SK-N-MC (cell line): ENCODE measurements around the gene NLRC4.
"Not testable (repeated sequence)": the region's sequence is repeated elsewhere in the genome, so short reads cannot be mapped to it uniquely, and the experiment has no call there.

ENCODE experiments used
- DNase-seq: peaks from one replicate; pipeline ENCODE4 v3.0.0-alpha.2; 2011; ENCODE audit warnings: low read depth, low spot score
- H3K27ac ChIP-seq: fragments of 200-600 bp; sonication (generic); 2 replicates; pipeline ENCODE4 v1.5.1; 2016; ENCODE audit warnings: mixed run types
- H3K36me3 ChIP-seq: fragments of 200-600 bp; sonication (generic); 2 replicates; pipeline ENCODE4 v1.6.1; 2017; ENCODE audit warnings: antibody characterized with exemption, low read length, mixed read lengths; ENCODE audit not compliant: insufficient read depth
- H3K4me3 ChIP-seq: fragments of 200-600 bp; sonication (generic); 2 replicates; pipeline ENCODE4 v1.5.1; 2016
- H3K9ac ChIP-seq: fragments of 200-600 bp; sonication (generic); 2 replicates; pipeline ENCODE4 v1.8.0; 2017; ENCODE audit warnings: mixed run types, mixed read lengths; ENCODE audit not compliant: insufficient read length
- H3K9me3 ChIP-seq: fragments of 200-600 bp; sonication (generic); 2 replicates; pipeline ENCODE4 v1.6.1; 2017; ENCODE audit warnings: low read depth, mild to moderate bottlenecking, antibody characterized with exemption, low read length, moderate library complexity, mixed read lengths
- EZH2 ChIP-seq: fragments of 200-600 bp; sonication (generic); IDR thresholded peaks from one replicate; pipeline ENCODE4 v1.6.1; 2017; ENCODE audit warnings: antibody characterized with exemption
- FOXP2 ChIP-seq: optimal IDR thresholded peaks from 2 replicates; pipeline ENCODE3; 2011; ENCODE audit warnings: mild to moderate bottlenecking, moderate library complexity; ENCODE audit not compliant: insufficient read depth; ENCODE audit errors: extremely low read length, control extremely low read depth
- POLR2AphosphoS5 ChIP-seq: IDR thresholded peaks from 2 replicates; pipeline ENCODE4 v1.6.1; 2012; ENCODE audit warnings: mild to moderate bottlenecking, low read depth, low read length, borderline replicate concordance

NLRC4 gene

GRCh38 chr2:32229635-32230034, 35.1 kb downstream of the NLRC4 start:
- Histone ChIP-seq H3K9me3 (no peaks in the 10 kb centered on the region), H3K36me3 (0 out of 2 replicates have a peak, but pooled peaks cover 4% of the 10 kb centered on the region), H3K4me3 (no peak overlapping the region), H3K27ac (peak overlapping the region; percentile 88), H3K9ac (no peak overlapping the region)
- no peak for TF ChIP-seq FOXP2
- TF ChIP-seq EZH2: no peak
- no peak for TF ChIP-seq POLR2AphosphoS5
- no peak for DNase-seq

DNA sequence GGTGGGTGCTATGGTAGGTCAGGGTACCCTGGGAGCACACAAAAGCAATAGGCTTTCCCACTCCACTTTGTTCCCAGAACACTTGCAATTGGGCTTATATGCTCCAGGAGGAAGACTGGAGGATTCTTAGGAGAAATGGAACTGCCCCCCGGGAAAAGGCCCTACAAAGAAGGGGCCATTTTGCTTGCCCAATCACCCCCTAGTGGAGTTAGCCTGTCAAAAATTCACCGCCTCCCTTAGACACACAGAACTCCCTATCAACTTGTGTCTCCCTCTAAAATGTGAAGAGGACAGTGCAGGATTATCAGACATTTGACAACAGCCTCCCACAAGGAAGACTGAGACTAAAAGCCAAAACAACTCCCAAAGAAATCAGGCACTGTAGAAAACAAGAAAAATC, 36.5 kb downstream of the NLRC4 start:
- H3K9ac ChIP-seq: no peak overlapping the region
- H3K36me3 ChIP-seq: 0 out of 2 replicates have a peak, but pooled peaks cover 4% of the 10 kb centered on the region
- TF ChIP-seq POLR2AphosphoS5 (no peak), FOXP2 (no peak), EZH2 (no peak)
- no peak for DNase-seq
- no peak overlapping the region for H3K27ac ChIP-seq
- no peak overlapping the region for H3K4me3 ChIP-seq
- no peaks in the 10 kb centered on the region for H3K9me3 ChIP-seq

GRCh38 chr2:32227492-32227891, 37.2 kb downstream of the NLRC4 start:
- DNase-seq: no peak
- Histone ChIP-seq H3K4me3 (no peak overlapping the region), H3K36me3 (peaks cover 10% of the 10 kb centered on the region), H3K9me3 (no peaks in the 10 kb centered on the region), H3K27ac (no peak overlapping the region), H3K9ac (no peak overlapping the region)
- no peak for TF ChIP-seq EZH2
- no peak for TF ChIP-seq FOXP2
- no peak for TF ChIP-seq POLR2AphosphoS5

DNA sequence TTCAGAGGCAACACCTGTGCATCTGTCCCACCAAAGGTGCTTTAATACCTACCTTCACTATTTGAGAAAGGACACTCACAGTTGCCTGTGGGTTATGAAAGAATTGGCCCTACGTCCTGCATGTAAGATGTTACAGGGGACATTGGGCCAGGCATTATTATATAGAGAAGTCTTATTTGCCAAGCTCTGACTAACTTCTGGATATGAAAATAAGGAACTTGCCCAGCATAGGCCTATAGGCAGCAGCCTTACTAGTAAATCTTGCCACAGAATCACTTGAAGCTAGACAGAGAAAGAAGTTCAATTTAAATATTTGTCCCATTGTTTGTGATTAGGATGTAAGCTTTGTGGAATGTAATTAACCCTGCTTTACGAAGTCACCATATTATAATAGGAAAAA, 41.7 kb downstream of the NLRC4 start:
- Histone ChIP-seq H3K9ac (no peak overlapping the region), H3K27ac (no peak overlapping the region), H3K36me3 (peaks cover 26% of the 10 kb centered on the region), H3K4me3 (no peak overlapping the region), H3K9me3 (no peaks in the 10 kb centered on the region)
- no peak for TF ChIP-seq EZH2
- TF ChIP-seq POLR2AphosphoS5: no peak
- no peak for TF ChIP-seq FOXP2
- DNase-seq: no peak

- Histone ChIP-seq H3K27ac (no peak overlapping the region), H3K4me3 (no peak overlapping the region), H3K9ac (no peak overlapping the region), H3K9me3 (no peaks in the 10 kb centered on the region), H3K36me3 (peaks cover 22% of the 10 kb centered on the region)
- no peak for DNase-seq
- TF ChIP-seq POLR2AphosphoS5 (no peak), EZH2 (no peak), FOXP2 (no peak)
These were observed 44.2 kb downstream of the NLRC4 start for GRCh38 chr2:32220445-32220844.

GRCh38 chr2:32212295-32212694, 52.4 kb downstream of the NLRC4 start:
- peaks cover 11% of the 10 kb centered on the region for H3K36me3 ChIP-seq
- no peaks in the 10 kb centered on the region for H3K9me3 ChIP-seq
- H3K4me3 ChIP-seq: no peak overlapping the region
- no peak for TF ChIP-seq FOXP2
- no peak for TF ChIP-seq EZH2
- TF ChIP-seq POLR2AphosphoS5: no peak
- H3K27ac ChIP-seq: no peak overlapping the region
- H3K9ac ChIP-seq: peak overlapping the region; percentile 22
- no peak for DNase-seq

DNA sequence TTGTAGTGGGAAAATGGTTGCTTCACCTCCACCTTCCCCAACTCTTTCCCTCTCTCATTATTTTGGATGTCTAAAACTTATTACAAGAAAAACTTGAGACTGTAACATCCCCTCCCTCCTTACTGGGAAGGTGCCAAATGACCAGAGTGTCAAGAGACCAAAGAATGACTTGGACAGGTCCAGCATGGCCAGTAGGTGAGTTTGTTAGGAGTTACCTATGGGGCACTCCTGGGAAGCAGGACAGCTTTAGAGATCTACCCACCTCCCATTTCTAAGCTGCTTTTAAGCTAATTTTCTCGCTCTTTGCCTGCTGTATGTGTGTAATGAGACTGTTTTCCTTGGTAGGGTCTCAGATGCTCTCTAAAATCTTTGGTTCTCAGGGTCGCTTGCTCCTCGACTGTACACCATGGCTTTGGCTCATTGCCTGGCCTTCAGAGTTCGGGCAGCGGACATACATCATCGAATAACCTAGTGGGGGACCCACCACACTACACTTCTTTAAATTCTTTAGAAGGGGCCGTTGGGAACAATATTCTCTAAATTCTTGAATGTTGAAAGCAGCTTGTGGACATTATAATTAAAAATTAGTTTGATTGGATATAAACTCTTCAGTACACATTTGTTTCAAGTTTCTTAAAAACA, 53.8 kb downstream of the NLRC4 start:
- no peak overlapping the region for H3K9ac ChIP-seq
- no peak for DNase-seq
- H3K4me3 ChIP-seq: no peak overlapping the region
- TF ChIP-seq EZH2 (no peak), FOXP2 (no peak), POLR2AphosphoS5 (no peak)
- no peak overlapping the region for H3K27ac ChIP-seq
- peaks cover 11% of the 10 kb centered on the region for H3K36me3 ChIP-seq
- H3K9me3 ChIP-seq: no peaks in the 10 kb centered on the region

GRCh38 chr2:32203428-32203827, 61.3 kb downstream of the NLRC4 start:
- not testable (repeated sequence) for H3K9me3 ChIP-seq, H3K4me3 ChIP-seq, H3K27ac ChIP-seq, DNase-seq, H3K9ac ChIP-seq
- H3K36me3 ChIP-seq: peaks cover 17% of the 10 kb centered on the region; the same call in 1 of the 2 replicates

DNA sequence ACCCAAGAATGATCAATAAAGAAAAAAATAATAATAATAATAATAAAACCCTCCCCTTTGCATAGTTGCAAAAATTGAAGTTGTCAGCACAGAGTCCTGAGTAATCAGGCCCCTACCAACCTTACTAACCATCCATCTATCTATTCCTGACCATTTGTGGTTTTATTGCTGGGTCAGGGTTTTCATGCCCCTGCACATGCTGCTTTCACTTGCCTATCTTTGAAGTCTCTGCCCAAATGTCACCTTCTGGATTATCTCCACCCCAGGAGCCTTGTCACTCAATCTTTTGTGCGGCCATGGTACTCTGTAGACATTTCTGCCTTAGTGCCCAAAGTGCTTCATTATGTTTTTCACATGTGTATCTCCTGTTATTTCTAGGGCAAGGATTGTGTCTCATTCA, 63.9 kb downstream of the NLRC4 start:
- H3K27ac ChIP-seq: no peak overlapping the region
- no peaks in the 10 kb centered on the region for H3K9me3 ChIP-seq
- DNase-seq: no peak
- no peak overlapping the region for H3K4me3 ChIP-seq
- peaks cover 23% of the 10 kb centered on the region for H3K36me3 ChIP-seq
- TF ChIP-seq POLR2AphosphoS5 (no peak), EZH2 (no peak), FOXP2 (no peak)
- H3K9ac ChIP-seq: no peak overlapping the region
